ENCODE data around the gene IGSF8. TPM values are rescaled to one million over a fixed set of nuclear protein-coding genes. Genes with fewer than 3 reads are reported as not detected.

Gene IGSF8
- polyA plus RNA-seq, 1 of the 3 experiments (the other 2 are of a cell fraction), result 67.9 TPM

- DNase-seq, result no peak
- Histone ChIP-seq H3K36me3 (replicated peaks in 1 of 2; ENCODE audit: control insufficient read depth in 1 of 2, insufficient read depth in 2 of 2, low read length in 1 of 2) (no peaks in the 10 kb centered on the region), H3K9ac (no peak overlapping the region), H3K4me1 (ENCODE audit: control insufficient read depth in 1 of 2, insufficient read depth in 2 of 2, low read depth in 1 of 2, low read length in 1 of 2) (no peaks in the 10 kb centered on the region), H3K79me2 (ENCODE audit: insufficient read depth) (no peaks in the 10 kb centered on the region), H3K9me2 (no peaks in the 10 kb centered on the region), H3K4me3 (ENCODE audit: low read depth in 2 of 2, low read length in 1 of 2) (no peak overlapping the region), H3F3A (replicated peaks; ENCODE audit: insufficient read depth) (no peaks in the 10 kb centered on the region), H4K20me1 (ENCODE audit: insufficient read depth) (no peaks in the 10 kb centered on the region), H3K27me3 (ENCODE audit: insufficient read depth) (peaks cover 23% of the 10 kb centered on the region; the same call in 1 of the 2 replicates), H2AFZ (ENCODE audit: low read depth) (no peak overlapping the region), H3K4me2 (no peak overlapping the region), H3K9me3 (no peaks in the 10 kb centered on the region), H3K27ac (ENCODE audit: low read depth in 2 of 2, low read length in 1 of 2) (no peak overlapping the region)
- ChIA-PET POLR2A (no interaction called here), CTCF (no interaction called here)
- no peak for TF ChIP-seq POLR2AphosphoS5 (IDR thresholded peaks at IDR 0.05; ENCODE audit: low read depth, low read length)
- TF ChIP-seq USF1 (IDR thresholded peaks at IDR 0.05; ENCODE audit: borderline replicate concordance, low read depth), result no peak
- TF ChIP-seq USF2 (IDR thresholded peaks at IDR 0.05; ENCODE audit: borderline replicate concordance, low read depth, low read length), result no peak
- TF ChIP-seq JUND (IDR thresholded peaks at IDR 0.05), result no peak
- TF ChIP-seq NFIC (IDR thresholded peaks at IDR 0.05; ENCODE audit: borderline replicate concordance), result no peak
- TF ChIP-seq IRF3 (IDR thresholded peaks at IDR 0.05; ENCODE audit: low read depth, low read length), result no peak
- 42% methylated on average over 8 of the region's 8 CpGs for WGBS (ENCODE audit: low lambda C conversion rate)
Measured at GRCh38 chr1:160137216-160137862, 38.9 kb upstream of the IGSF8 start.

GRCh38 chr1:160136926-160137200, 38.4 kb upstream of the IGSF8 start:
- no peaks in the 10 kb centered on the region for H3K4me1 ChIP-seq (ENCODE audit: control insufficient read depth in 1 of 2, insufficient read depth in 2 of 2, low read depth in 1 of 2, low read length in 1 of 2)
- H3K9me2 ChIP-seq, result no peaks in the 10 kb centered on the region
- CTCF ChIA-PET, result no interaction called here
- H3K27ac ChIP-seq (ENCODE audit: low read depth in 2 of 2, low read length in 1 of 2), result no peak overlapping the region
- H3K27me3 ChIP-seq (ENCODE audit: insufficient read depth), result peaks cover 18% of the 10 kb centered on the region; the same call in 1 of the 2 replicates
- TF ChIP-seq TCF12 (IDR thresholded peaks at IDR 0.05), result no peak
- no peak for TF ChIP-seq NRF1 (IDR thresholded peaks at IDR 0.05; ENCODE audit: low read depth, low read length)
- no peak for TF ChIP-seq GABPA (IDR thresholded peaks at IDR 0.05; ENCODE audit: low read depth)
- no peak for TF ChIP-seq PBX3 (IDR thresholded peaks at IDR 0.05)
- TF ChIP-seq MXI1 (IDR thresholded peaks at IDR 0.05; ENCODE audit: low read depth, low read length), result no peak
- no peak for TF ChIP-seq CTCF (IDR thresholded peaks at IDR 0.05)
- no peak for TF ChIP-seq EP300 (IDR thresholded peaks at IDR 0.05; ENCODE audit: borderline replicate concordance in 1 of 2, low read depth in 1 of 2, low read length in 1 of 2)
- TF ChIP-seq USF1 (IDR thresholded peaks at IDR 0.05; ENCODE audit: borderline replicate concordance, low read depth), result no peak
- H3K4me3 ChIP-seq (ENCODE audit: low read depth in 2 of 2, low read length in 1 of 2), result no peak overlapping the region
- no peak overlapping the region for H3K4me2 ChIP-seq
- no peaks in the 10 kb centered on the region for H3K36me3 ChIP-seq (replicated peaks in 1 of 2; ENCODE audit: control insufficient read depth in 1 of 2, insufficient read depth in 2 of 2, low read length in 1 of 2)
- DNase-seq, result no peak
- 92% methylated on average over 5 of the region's 5 CpGs for WGBS (ENCODE audit: low lambda C conversion rate)
- H3F3A ChIP-seq (replicated peaks; ENCODE audit: insufficient read depth), result no peaks in the 10 kb centered on the region
- H2AFZ ChIP-seq (ENCODE audit: low read depth), result no peak overlapping the region
- no peaks in the 10 kb centered on the region for H4K20me1 ChIP-seq (ENCODE audit: insufficient read depth)
- no peaks in the 10 kb centered on the region for H3K79me2 ChIP-seq (ENCODE audit: insufficient read depth)
- H3K9ac ChIP-seq, result no peak overlapping the region
- no peaks in the 10 kb centered on the region for H3K9me3 ChIP-seq
- POLR2A ChIA-PET, result no interaction called here

All from SK-N-SH (cell line).